Muscle of arm (tissue), 12 donors: ENCODE measurements around the gene TATDN2. TPM values are rescaled to one million over a fixed set of nuclear protein-coding genes. Genes with fewer than 3 reads are reported as not detected.

Source experiments
- DNase-seq: peaks from one replicate; pipeline ENCODE4 v3.0.0-alpha.2; 2013
- polyA plus RNA-seq, 12 donors: library from polyadenylated mRNA; unstranded; fragments of 120-200 nt; gene quantifications; one replicate each; pipeline ENCODE4 v1.2.1, GENCODE V29; 2013; ENCODE audit not compliant: insufficient read length in 12 of 12

TATDN2 gene
- polyA plus RNA-seq, 12 donors: 16.5 to 25.2 (median 21.1) TPM; not detected in 1

DNA sequence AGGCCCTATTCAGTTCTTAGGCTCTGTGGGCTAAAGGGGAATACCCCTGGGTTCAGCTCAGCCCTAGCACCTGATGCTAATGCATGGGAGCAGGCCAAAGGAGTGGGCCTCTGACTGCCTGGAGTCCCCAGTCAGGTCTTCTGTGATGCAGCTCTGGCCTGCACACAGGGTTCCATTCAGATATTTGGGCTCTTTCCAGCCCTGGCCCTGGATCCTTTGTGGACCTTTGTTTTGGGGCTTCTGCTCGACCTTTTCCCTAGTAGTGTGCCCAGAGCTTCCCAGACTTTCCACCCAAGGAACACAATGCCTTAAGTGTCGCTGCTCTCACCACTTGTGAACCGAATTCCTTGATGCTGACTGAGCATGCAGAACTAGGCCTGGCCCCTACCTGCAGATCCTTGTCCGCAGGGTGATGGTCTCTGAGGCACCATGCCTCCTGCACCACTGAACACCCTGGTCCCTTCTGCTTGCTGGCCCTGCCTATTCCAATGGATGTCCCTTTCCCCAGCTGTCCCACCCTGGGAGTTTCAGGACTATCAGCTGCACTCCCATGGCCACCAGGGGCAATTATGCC is 67.6 kb downstream of the TATDN2 start:
- no peak for DNase-seq

DNA sequence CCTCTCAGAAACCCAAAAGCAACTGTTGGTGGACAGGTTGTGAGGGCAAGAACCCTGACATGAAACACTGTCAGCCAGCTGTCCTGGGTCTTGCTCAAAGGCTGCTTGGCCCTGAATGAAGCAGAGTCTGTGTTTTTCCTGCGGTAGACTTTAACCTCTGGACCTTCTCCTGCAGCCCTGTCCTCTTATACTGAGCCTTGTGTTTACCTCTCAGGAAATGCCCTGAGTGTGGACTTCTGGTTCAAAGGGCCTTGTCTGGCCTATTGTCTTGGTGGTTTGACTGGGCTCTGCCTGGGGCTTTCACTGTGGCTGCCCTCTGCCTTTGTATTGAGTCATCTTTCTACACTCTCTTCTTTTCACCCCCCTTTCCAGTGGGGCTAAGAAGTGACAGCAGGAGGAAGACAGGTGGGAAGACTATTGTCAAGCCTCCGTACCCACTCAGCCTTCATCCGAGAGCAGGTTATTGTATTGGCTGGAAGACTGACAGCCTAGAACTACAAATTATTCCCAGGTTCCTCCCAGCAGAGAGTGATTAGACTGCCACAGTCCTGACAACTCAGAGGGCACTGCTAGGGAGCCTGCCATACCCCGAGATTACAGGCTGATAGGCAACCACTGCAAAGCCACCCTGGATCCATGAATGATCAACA is 69.2 kb downstream of the TATDN2 start:
- DNase-seq: no peak

DNA sequence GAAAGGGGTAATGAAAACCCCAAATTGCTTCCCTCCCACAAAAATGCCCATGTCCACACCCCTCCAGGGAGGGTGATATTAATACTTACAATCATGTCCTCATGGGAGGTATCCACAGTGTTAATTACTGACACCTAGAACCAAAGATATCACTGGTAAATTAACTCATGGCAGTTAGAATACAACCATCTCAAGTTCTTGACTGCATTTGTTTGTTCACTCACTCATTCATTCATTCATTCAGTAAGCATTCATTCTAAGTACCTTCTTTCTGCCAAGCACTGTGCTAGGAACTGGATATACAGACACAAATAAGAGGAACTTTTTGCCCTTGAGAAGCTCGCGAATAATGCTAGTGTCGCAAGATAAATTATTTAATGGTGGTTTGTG is 69.7 kb downstream of the TATDN2 start:
- DNase-seq: no peak

DNA sequence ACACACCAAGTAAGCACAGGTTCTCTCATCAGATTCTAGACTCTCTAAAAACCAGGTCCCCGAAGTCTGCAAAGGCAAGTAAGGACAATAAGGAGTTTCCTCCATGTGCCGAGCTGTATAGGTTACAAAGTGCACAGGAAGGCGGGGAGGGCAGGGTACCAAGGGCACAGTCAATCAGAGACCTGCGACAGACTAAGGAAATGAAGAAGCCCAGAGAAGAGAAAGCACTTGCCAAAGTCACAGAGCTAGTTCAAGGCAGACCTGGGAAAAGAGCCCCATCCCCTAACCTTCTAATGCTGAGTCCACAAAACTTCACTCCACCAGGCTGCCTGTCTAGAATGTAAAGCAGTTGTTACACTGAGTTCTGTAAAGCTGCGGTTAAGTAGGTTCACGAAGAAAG is 71.0 kb downstream of the TATDN2 start:
- DNase-seq: no peak

DNA sequence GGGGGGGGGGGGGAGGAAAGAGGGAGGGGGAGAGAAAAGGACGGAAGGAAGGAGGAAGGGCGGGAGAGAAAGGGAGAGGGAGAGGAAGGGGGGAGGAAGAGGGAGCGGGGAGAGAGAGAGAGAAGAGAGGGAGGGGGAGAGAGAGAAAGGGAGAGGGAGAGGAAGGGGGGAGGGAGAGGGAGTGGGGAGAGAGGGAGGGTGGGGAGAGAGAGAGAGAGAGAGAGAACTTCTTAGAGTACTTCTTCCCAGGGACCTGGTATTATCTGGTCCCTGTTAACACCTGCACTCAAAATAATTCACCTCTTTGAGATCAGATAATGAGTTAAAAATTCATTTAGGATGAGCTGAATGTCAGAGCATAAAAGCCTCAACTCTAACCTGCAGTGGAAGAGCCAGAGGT is 71.5 kb downstream of the TATDN2 start:
- DNase-seq: no peak

DNA sequence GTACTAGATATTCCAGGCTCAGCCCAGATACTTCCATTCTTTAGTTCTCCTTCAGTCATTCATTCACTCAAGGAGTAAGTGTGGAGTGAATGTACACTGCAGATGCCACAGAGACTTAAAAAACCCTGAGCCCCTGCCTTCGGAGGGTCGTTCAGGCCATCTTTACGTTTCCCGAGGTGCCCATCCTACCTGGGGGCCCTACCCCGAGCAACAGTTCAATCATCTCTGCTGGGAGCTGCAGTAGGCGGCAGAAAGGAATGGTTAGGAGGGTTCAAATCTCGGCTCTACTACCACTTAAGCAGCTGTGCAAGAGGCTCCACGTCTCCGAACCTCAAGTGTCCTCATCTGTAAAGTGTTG is 72.0 kb downstream of the TATDN2 start:
- no peak for DNase-seq

DNA sequence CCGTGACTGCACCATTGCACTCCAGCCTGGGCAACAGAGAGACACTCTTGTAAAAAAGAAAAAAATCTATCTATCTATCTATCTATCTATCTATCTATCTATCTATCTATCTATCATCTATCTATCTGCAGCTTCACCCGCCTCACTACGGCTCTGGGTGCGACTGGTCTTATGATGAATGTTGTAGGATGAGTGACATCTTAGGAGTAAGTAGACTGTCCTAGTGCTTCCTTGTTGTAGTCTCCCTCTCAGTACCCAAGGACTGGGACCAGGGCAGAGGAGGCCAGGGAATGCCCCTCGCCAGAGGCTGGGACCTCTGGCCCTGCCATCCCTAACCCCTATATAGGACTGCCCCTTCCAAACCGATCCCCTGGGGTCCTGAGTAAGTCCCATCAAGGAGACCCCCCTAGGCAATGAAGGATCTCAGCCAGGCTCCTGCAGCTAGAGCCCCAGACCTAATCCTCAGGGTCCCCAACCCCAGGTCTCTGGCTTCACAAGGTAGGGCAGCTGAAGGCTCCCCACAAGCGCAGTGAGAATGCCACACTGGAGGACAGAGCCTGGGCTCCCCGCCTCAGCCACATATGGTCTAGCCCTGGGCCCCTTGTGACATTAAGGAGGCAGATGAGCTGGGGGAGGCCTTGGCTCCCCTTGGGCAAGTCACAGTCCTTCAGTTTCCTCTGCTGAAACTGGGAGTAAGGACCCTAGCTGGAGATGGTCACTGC is 73.5 kb downstream of the TATDN2 start:
- no peak for DNase-seq

DNA sequence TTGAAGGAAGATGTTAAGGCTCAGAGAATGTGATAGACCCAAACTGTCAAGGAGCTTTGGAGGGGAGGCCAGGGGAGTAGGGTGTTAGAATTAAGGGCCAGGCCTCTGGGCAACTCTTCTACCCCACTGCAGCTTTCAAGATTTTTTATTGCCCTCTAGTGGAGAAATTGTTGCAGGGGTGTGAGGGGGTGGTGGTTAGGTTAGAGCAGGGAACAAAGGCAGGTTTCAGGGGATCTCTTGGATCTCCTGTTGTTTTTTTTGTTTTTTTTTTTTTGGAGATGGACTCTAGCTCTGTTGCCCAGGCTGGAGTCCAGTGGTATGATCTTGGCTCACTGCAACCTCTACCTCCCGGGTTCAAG is 74.1 kb downstream of the TATDN2 start:
- no peak for DNase-seq

DNA sequence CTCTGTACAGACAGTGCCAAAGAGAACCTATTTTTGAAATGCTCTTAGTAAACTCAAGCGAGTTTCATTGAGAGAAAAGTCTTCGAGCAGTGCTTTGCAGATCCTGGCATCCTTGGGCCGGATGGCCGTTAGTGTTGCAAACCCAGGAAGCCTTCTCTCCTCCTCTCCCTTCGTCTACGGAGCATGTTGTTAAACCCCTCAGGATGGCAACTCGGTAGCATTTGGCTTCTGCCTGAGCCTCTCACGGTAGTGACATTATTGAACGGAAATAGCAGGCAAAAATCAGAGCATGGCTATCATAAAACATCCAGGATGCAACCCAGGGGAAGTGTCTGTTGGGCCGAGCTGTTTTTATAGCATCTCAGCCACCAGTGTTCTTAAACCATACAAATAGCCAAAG is 79.3 kb downstream of the TATDN2 start:
- DNase-seq: no peak

DNA sequence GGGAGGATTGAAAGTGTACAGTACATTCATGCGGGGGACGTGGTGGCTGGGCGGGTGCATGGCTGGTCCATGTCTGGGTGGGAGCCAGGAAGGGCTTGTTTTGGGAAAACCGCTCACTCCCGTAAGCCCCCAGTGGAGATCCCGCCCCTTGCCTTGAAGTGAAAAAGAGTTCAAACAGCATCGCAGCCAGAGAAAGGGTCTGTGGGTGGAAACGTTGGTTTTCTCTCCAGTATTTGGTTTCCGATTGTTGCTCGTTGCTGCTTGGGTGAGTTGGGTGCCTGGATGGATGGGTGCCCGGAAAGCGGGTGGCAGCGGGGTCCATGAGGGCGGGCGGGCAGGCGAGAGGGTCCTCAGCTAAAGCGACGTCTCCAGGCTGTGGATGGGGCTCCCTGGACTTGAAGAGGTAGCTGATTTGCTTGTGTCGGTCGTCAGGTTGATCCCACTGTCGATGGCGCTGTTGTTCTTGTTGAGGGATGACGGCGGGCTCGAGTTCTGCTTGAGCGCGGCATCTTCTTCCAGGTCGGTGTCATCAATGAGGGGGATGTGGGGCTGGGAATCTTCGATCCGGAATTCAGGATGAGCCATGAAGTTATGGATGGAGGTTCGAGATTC is 80.3 kb downstream of the TATDN2 start:
- DNase-seq: no peak

DNA sequence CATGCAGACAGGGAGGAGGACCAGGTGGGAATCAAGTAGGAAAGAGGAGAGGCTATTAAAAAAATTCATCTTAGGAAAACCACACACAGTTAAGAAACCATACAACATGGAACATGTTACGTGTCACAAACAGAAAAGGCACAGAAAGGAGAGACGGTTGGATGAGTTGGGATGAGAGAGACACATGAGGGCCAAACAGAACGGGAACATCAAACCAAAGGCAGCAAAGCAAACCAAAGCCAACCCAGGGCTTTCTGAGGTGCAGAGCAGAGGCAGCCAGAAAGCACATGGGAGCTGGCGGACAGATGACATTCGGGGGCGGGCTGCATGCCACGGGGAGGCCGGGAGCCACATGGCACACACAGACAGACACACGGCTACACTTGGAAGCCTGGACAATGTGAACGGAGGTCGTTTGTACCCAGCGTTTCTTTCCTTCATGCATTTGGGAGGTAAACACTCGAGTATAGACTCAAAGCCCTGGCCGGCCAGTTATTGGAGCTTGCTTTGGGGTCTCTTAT is 81.3 kb downstream of the TATDN2 start:
- DNase-seq: no peak

DNA sequence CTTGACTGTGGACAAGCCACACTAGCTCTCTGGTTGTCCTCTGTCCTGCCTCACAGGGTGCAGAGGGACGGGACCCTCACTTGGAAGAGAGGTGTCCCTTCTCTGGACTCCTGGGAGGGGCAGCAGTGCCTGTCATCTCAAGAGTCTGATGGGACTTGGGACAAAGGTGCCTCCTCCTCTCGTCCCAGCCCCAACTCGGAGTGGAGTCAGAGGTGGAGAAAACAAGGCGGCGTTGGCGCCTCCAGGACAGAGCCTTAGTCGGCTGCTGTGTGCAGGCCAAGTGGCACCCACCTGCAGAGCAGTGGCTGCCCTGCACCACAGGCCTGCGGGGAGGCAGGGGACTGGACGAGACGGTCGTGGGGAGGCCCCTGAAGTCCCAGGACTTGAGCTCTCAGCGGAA is 82.1 kb downstream of the TATDN2 start:
- no peak for DNase-seq

Other genes with a start within 250 kb of the TATDN2 start
- 100 to 1,000 TPM in 1 of 12 donors, 10 to 100 TPM in 5, 1 to 10 TPM in 6; 5.2 to 124 (median 10.0) TPM for gene FANCD2, start 222.0 kb upstream of the TATDN2 start, polyA plus RNA-seq
- under 1 TPM in 1 of 12 donors, not detected in 11; 0.56 TPM for gene FANCD2OS, start 140.2 kb upstream of the TATDN2 start, polyA plus RNA-seq
- gene BRK1, start 132.8 kb upstream of the TATDN2 start, polyA plus RNA-seq: 100 to 1,000 TPM in 11 of 12 donors, not detected in 1; 106 to 195 (median 145) TPM
- 10 to 100 TPM in 11 of 12 donors, not detected in 1; 42.0 to 57.4 (median 46.9) TPM for gene VHL, start 106.7 kb upstream of the TATDN2 start, polyA plus RNA-seq
- gene IRAK2, start 83.5 kb upstream of the TATDN2 start, polyA plus RNA-seq: 1 to 10 TPM in 2 of 12 donors, under 1 TPM in 8, not detected in 2; 0.49 to 1.3 (median 0.78) TPM
- gene GHRL, start 44.5 kb downstream of the TATDN2 start, polyA plus RNA-seq: 1 to 10 TPM in 5 of 12 donors, under 1 TPM in 5, not detected in 2; 0.27 to 1.8 (median 1.0) TPM
- gene SEC13, start 72.7 kb downstream of the TATDN2 start, polyA plus RNA-seq: 100 to 1,000 TPM in 6 of 12 donors, 10 to 100 TPM in 5, not detected in 1; 92.1 to 130 (median 107) TPM